Posterior cingulate gyrus (tissue), 11 donors: ENCODE measurements around the gene EDC3.

ENCODE experiments used
- DNase-seq, 10 donors: peaks; one replicate each; pipeline versions ENCODE4 v3.0.0 to v3.0.0-alpha.2; 2020 to 2021; ENCODE audit warnings: mixed read lengths in 3 of 10
- intact Hi-C: fragments of 100-400 bp; cut with DNase I; formaldehyde crosslinking; loops from one replicate; pipeline ENCODE4 v1.15.1; 2023

Gene EDC3

DNA sequence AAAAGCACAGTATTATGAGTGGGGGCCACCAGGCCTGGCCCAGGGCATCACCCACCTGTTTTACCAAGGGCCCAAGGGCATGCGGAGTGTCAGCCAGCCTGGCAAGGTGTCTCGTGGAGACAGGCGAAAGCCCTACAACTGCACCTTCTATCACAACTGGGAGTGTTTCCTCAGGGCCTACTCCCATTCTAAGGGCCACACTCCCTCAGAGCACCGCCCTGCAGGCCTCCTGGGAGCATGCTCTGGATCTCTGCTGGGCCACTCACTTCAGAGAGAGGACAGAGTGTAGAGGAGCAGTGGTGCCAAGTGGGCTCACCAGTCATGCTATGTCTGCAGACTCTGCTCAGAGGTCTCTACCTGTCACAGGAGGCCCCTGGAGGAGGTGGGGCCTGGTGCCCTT, 101.4 kb downstream of the EDC3 start:
- DNase-seq = peak in 2 of 10 donors; percentile 16 to 31
- intact Hi-C loops = no loop called here

DNA sequence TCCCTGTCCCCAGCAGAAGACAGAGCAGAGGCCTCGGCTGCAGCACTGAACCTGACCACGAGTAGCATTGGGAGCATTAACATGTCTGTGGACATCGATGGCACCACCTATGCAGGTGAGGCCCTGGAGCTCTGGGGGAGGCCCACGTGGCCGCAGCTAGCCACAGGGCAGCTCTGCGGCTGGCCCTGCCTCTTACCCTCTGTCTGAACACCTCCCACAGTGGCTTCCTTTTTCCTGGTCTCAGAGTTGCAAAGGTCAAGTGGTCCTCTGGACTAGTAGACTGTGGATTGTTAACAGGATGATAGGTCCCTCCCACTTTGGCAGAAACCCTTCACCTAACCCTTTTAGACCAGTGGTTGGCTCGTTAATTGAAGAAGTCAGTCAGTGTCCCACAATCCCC, 102.7 kb downstream of the EDC3 start:
- intact Hi-C loops = no loop called here
- peak in 1 of 10 donors; percentile 39 for DNase-seq

DNA sequence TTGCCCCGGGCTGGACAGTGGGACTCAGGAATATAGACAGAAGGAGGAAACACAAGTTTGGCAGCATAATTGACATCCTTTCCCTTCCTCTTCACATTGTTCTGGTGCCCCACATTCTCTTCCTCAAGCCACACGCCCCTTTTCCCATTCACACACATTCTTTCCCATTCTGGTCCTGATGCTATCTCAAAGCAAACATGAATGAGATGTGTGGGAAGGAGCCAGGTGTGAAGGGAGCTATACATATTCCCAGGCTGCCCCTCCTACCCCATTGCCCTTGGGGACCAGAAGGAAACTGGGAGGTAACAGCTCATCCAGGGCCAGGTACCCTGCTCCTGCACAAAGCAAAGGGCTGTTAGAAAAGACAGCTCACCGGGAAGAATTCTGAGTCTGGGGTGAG, 103.6 kb downstream of the EDC3 start:
- intact Hi-C loops = no loop called here
- peak in 2 of 10 donors; percentile 7 to 51 for DNase-seq

DNA sequence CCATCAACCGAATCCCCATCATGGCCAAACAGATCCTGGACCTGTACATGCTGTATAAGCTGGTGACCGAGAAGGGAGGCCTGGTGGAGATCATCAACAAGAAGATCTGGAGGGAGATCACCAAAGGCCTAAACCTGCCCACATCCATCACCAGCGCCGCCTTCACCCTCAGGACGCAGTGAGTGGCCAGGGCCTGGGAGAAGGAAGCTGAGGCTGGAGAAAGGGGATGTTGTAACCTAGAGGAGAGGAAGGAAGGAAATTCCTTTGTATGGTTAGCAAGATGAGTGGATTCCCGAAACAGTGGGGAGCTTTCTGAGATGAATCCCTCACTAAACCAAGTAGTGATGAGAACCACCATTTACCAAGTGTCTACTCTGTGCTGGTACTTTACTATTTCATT, 106.0 kb downstream of the EDC3 start:
- intact Hi-C loops = no loop called here
- peak in 1 of 10 donors; percentile 64 for DNase-seq

DNA sequence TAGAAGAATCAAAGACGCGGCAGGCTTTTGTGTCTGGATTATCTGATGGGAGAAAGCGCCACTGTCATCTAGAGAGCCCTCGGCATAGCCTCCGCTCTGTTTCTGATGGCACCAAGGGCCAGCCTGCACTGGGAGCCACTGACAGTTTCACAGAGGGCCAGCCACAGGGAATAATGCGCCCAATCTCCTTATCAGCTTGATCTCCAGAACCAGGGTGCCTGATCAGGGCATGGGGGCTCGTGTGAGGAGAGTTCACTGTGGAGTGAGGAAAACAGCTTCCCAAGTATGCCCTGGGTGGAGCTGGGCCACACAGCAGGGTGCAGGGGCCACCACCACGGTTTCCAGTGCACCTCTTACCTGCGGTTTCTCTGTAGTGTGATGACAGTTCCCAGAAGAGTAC, 110.0 kb downstream of the EDC3 start:
- DNase-seq = no peak
- intact Hi-C loops = no loop called here

DNA sequence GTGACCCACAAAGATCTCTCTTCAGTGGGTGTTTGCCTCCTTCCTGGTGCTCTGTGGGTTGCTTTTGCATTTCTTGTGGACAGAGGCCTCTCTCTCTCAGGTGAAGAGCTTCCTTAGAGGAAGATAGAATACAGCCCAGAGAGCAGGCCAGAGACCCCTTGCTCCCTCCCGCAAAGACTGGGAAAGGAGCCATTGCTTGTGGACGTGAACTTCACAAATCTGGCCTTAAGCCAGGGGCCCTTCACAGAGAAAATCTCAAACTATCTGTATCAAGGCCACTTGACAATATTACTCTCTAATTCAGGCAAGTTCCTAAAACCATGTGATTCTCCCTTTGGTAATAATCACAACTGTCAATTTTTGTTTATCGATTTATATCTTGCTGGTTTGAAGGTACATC, 110.6 kb downstream of the EDC3 start:
- intact Hi-C loops = no loop called here
- no peak for DNase-seq

DNA sequence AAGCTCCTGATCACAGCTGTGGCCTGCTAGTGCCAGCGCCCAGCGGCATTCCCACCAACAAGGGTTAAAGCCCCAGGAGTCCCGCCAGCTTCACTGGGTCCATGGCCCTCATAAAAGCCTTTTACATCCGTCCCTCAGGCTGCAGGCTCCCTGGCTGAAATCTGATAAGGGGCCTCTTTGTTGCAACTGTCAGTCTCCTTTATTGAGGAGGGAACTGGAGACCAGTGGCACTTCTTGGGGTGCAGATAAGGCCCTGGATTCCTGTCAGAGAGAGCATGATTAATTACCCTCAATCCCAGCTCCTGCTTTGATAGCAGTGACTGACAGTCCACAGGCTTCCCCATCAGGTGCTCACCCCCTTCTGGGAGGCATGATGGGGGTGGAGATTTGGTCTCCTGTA, 111.0 kb downstream of the EDC3 start:
- DNase-seq = peak in 5 of 10 donors; percentile 49 to 94 (median 64)
- intact Hi-C loops = no loop called here

DNA sequence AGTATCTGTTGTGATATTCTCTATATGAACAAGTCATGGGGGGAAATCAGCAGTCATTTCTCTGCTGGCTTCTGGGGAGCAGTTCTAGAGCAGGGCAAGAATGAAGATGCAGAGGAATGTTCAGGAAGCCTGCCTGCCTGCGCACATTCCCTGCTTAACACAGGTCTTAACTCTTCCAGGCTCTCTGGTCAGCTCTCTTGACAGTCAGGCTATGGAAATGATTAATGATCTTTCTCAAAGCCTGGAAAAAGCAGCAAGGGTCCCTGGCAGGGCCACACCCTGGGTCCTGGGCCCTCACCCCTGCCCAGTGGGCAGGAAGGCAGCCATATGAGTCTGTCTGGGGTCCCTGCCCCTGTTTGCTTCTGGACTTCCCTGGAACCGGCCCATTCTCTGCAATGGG, 111.6 kb downstream of the EDC3 start:
- no peak for DNase-seq
- intact Hi-C loops = no loop called here
